Tibial artery (tissue), 4 donors: ENCODE data around the gene TMEM52B.
"Not testable (repeated sequence)": the region's sequence is repeated elsewhere in the genome, so short reads cannot be mapped to it uniquely, and the experiment has no call there.

Source experiments
- DNase-seq, 2 donors: peaks; one replicate each; pipeline ENCODE4 v3.0.0-alpha.2; 2019
- H3K27ac ChIP-seq, 2 donors: fragments of 200-600 bp; sonication (generic) in 1 of 2; 1 replicate in 1 of 2; 2 replicates in 1 of 2; pipeline ENCODE4 v1.5.1; 2018 to 2019; ENCODE audit warnings: mild to moderate bottlenecking in 1 of 2
- H3K27me3 ChIP-seq, 2 donors: fragments of 200-600 bp; sonication (generic) in 1 of 2; one replicate each; pipeline versions ENCODE4 v1.5.1 to v1.6.0; 2016 to 2019
- H3K36me3 ChIP-seq, 3 donors: fragments of 200-600 bp; sonication (generic) in 2 of 3; one replicate each; pipeline ENCODE4 v1.5.1; 2016 to 2019; ENCODE audit warnings: mild to moderate bottlenecking in 2 of 3
- H3K4me1 ChIP-seq, 4 donors: fragments of 200-600 bp; sonication (generic) in 2 of 4; 1 replicate in 3 of 4; 2 replicates in 1 of 4; pipeline ENCODE4 v1.5.1; 2016 to 2019
- H3K4me3 ChIP-seq, 2 donors: fragments of 200-600 bp; sonication (generic) in 1 of 2; 1 replicate in 1 of 2; 2 replicates in 1 of 2; pipeline ENCODE4 v1.5.1; 2018 to 2019; ENCODE audit warnings: mild to moderate bottlenecking in 2 of 2
- H3K9me3 ChIP-seq, 3 donors: fragments of 200-600 bp; sonication (generic) in 1 of 3; one replicate each; pipeline ENCODE4 v1.5.1; 2016 to 2019
- intact Hi-C: fragments of 100-400 bp; cut with DNase I; formaldehyde crosslinking; loops from one replicate; pipeline ENCODE4 v1.15.0; 2023; ENCODE audit warnings: low total_unique reads
- TF ChIP-seq, protein P1 (sequence below), 2 experiments: fragments of 200-600 bp in 1 of 2; fragments of 450-650 bp in 1 of 2; IDR thresholded peaks; one replicate each; pipeline ENCODE4 v1.5.1; 2017 to 2019; ENCODE audit warnings: antibody characterized with exemption in 2 of 2, mild to moderate bottlenecking in 1 of 2, moderate library complexity in 1 of 2

TMEM52B gene

DNA sequence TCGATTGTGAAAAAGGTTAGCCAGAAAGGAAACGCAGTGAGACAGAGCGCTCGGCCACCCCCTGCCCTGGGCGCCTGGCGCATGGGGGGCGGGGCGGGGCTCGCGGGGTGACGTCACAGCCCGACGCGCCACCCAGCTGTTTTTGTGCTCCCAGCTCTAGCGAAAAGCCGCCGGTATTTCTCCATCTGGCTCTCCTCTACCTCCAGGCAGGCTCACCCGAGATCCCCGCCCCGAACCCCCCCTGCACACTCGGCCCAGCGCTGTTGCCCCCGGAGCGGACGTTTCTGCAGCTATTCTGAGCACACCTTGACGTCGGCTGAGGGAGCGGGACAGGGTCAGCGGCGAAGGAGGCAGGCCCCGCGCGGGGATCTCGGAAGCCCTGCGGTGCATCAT, 33.9 kb downstream of the TMEM52B start, which contains the start of gene GABARAPL1:
Gene GABARAPL1 (plus strand): TSS at position 139 of the 393 bp plus-strand sequence. CDS start 253 bp downstream, at position 392.
- H3K27ac ChIP-seq = peak within 1 kb of the TSS; percentile 100
- TF ChIP-seq, protein P1, sequence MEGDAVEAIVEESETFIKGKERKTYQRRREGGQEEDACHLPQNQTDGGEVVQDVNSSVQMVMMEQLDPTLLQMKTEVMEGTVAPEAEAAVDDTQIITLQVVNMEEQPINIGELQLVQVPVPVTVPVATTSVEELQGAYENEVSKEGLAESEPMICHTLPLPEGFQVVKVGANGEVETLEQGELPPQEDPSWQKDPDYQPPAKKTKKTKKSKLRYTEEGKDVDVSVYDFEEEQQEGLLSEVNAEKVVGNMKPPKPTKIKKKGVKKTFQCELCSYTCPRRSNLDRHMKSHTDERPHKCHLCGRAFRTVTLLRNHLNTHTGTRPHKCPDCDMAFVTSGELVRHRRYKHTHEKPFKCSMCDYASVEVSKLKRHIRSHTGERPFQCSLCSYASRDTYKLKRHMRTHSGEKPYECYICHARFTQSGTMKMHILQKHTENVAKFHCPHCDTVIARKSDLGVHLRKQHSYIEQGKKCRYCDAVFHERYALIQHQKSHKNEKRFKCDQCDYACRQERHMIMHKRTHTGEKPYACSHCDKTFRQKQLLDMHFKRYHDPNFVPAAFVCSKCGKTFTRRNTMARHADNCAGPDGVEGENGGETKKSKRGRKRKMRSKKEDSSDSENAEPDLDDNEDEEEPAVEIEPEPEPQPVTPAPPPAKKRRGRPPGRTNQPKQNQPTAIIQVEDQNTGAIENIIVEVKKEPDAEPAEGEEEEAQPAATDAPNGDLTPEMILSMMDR (IDR thresholded peaks at IDR 0.05) = no peak
- peak within 1 kb of the TSS; percentile 93 for H3K4me3 ChIP-seq
- H3K9me3 ChIP-seq = no peaks in the 10 kb centered on the region
- no peaks in the 10 kb centered on the region for H3K27me3 ChIP-seq
- DNase-seq = peak; percentile 87 to 94
- peaks cover 0 to 36% (median 12%) of the 10 kb centered on the region in 4 donors for H3K4me1 ChIP-seq
- intact Hi-C loops = loop anchor here (5.0 to 10.0 kb wide), 3 partner anchors 152 to 1518 kb away; partner anchors contain the start of genes RIMKLB and YBX3
- H3K36me3 ChIP-seq = peaks cover 0 to 2% (median under 1%) of the 10 kb centered on the region in 3 donors

DNA sequence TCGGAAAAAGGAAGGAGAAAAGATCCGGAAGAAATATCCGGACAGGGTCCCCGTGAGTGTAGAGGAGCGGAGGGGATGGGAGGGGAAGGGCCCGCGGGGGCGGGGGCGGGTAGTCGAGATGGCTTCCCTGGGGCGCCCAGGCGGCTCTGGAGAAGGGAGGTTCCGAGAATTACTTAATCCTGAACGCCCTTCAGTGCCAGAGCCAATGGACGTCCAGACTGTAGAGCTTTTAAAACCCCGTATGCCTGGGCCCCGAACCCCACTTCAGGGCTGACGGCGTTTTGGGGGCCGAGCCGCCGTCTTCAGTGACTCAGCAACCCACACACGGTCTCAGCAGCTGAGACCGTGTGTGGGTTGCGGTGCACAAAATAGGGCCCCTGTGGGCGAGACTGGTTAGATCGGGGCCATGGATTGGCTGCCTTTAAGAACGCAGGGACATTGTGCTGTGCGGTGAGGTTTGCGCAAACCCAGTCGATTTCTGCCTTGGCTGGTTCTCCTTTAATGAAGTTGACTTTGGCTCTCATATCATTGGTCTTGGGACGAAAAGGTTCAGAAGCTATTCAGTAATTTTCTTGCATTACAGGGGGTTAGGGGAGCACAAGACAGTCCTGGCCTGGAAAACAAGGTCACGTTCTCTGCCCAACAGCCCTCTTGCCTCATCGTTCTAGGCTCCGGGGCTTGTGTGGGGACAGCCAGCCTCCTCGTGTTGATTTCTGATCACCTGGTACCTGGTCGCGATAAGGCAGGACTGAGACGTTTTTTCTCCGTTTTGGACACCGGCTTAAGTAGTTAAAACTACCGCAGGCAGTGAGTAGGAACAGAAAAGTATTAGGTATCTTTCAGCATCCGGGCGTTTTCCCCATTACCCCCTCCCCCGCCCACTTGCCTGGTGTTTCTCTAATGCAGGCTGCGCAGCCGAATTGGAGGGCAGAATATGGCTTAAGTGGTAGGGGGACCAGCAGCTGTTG, 34.6 kb downstream of the TMEM52B start:
- TF ChIP-seq, protein P1 (IDR thresholded peaks at IDR 0.05) = no peak
- DNase-seq = peak; percentile 88 to 94
- Histone ChIP-seq H3K9me3 (no peaks in the 10 kb centered on the region), H3K27me3 (no peaks in the 10 kb centered on the region), H3K4me1 (peaks cover 0 to 43% (median 15%) of the 10 kb centered on the region in 4 donors), H3K27ac (peak overlapping the region; percentile 100), H3K36me3 (peaks cover 6 to 9% (median 8%) of the 10 kb centered on the region in 3 donors), H3K4me3 (peak overlapping the region; percentile 93)
- intact Hi-C loops = loop anchor here (5.0 to 10.0 kb wide), 3 partner anchors 151 to 1519 kb away; partner anchors contain the start of genes RIMKLB and YBX3

DNA sequence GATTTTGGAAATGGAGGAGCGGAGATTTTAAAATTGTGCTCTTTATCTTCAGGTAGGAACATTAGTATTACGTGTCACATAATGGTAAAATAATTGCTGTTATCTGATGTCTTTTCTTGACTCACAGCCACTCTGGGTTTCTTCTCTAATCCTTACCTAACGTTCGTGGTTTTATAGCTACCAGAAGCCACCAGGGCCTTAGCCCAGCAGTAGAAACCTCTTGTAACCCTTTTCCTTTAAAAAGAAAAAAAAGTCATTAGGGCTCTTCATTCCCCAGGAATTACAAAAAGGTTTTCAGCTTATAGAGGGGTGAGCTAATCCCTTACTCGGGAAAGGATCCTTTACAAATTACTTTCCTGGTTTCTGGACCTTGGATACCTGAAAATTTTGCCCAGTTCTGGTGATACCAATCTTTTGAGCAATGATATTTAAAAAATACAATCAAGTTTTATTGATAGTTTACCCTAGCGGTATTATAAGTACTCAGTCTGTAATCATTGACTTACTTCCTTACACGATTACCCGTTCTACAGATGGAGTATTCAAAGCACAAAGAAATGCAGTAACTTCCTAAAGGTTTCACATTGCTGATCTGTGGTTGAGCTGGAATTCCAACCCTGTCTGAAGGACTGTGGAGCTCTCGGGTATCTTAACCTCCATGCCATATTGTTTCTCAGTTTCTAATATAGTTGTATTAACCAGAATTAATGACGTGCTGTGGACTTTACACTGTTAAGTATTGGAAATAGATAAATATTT, 35.5 kb downstream of the TMEM52B start:
- peak overlapping the region; percentile 100 for H3K27ac ChIP-seq
- H3K36me3 ChIP-seq = peaks cover 15 to 17% (median 15%) of the 10 kb centered on the region in 3 donors
- intact Hi-C loops = loop anchor here (5.0 to 10.0 kb wide), 3 partner anchors 150 to 1520 kb away; partner anchors contain the start of genes RIMKLB and YBX3
- H3K27me3 ChIP-seq = no peaks in the 10 kb centered on the region
- TF ChIP-seq, protein P1 (IDR thresholded peaks at IDR 0.05) = no peak
- peaks cover 0 to 46% (median 15%) of the 10 kb centered on the region in 4 donors for H3K4me1 ChIP-seq
- peak overlapping the region; percentile 93 for H3K4me3 ChIP-seq
- no peak for DNase-seq
- H3K9me3 ChIP-seq = no peaks in the 10 kb centered on the region

DNA sequence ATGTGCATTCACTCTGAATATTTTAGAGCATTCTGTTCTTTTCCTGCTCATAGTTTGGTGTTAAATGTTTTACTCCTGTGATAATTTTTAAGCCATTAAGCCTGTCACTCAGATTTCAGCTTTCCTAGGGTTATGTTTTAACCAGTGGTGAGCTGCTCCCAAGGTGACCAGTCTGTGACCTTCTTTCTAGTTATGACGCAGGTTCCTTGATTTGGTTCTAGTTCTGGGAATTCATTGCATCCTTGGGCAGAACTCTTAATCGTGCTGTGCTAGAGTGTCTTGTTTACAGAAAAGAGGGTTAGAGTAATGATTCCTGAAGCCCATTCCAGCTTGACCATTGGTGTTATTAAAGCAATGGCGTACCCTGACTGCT, 36.0 kb downstream of the TMEM52B start:
- Histone ChIP-seq H3K9me3 (no peaks in the 10 kb centered on the region), H3K36me3 (peaks cover 21 to 23% (median 21%) of the 10 kb centered on the region in 3 donors), H3K27ac (peak overlapping the region; percentile 100), H3K4me3 (peak overlapping the region; percentile 93), H3K4me1 (peaks cover 0 to 49% (median 15%) of the 10 kb centered on the region in 4 donors), H3K27me3 (no peaks in the 10 kb centered on the region)
- TF ChIP-seq, protein P1 (IDR thresholded peaks at IDR 0.05) = no peak
- intact Hi-C loops = loop anchor here (5.0 to 10.0 kb wide), 3 partner anchors 150 to 1520 kb away; partner anchors contain the start of genes RIMKLB and YBX3
- no peak for DNase-seq

DNA sequence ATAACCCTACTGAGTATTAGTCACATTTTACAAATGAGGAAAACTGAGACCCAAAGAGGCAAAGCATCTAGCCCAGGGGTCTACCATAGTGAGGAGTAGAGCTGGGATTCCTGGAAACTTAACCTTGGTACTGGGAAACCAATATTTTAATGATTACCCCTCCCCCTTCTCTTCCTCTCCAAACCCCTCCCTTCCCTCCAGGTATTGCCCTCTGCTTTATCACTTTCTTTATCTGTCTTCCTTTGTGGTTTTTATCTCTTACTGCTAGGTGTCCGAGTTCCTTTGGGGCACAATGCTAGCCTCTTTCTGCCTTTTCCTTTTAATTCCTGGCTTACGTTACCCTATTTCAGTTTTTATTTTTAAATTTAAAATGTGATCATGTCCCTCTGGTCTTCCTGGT, 36.6 kb downstream of the TMEM52B start:
- Histone ChIP-seq H3K27ac (peak overlapping the region; percentile 100), H3K4me3 (peak overlapping the region; percentile 93), H3K27me3 (no peaks in the 10 kb centered on the region), H3K9me3 (no peaks in the 10 kb centered on the region), H3K4me1 (peaks cover 0 to 55% (median 18%) of the 10 kb centered on the region in 4 donors), H3K36me3 (peaks cover 26 to 27% (median 26%) of the 10 kb centered on the region in 3 donors)
- TF ChIP-seq, protein P1 (IDR thresholded peaks at IDR 0.05) = no peak
- intact Hi-C loops = loop anchor here (10.0 kb wide), 2 partner anchors 149 to 1521 kb away; partner anchors contain the start of gene RIMKLB
- DNase-seq = no peak

DNA sequence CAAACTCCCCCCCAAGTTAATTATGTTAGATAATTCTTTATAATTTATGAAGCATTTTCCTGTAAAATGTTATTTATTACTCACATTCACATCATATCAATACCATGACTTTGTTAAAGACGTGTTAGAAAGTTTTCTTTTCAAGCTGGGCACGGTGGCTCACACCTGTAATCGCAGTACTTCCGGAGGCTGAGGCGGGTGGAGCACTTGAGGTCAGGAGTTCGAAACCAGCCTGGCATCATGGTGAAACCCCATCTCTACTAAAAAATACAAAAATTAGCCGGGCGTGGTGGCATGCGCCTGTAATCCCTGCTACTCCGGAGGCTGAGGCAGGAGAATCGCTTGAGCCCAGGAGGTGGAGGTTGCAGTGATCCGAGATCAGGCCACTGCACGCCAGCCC, 37.1 kb downstream of the TMEM52B start:
- Histone ChIP-seq H3K4me3 (peak overlapping the region in 1 of 2 donors; percentile 93), H3K27ac (peak overlapping the region in 1 of 2 donors; percentile 100), H3K4me1 (peaks cover 0 to 59% (median 21%) of the 10 kb centered on the region in 4 donors), H3K36me3 (peaks cover 31 to 33% (median 31%) of the 10 kb centered on the region in 3 donors)
- intact Hi-C loops = loop anchor here (10.0 kb wide), 2 partner anchors 149 to 1521 kb away; partner anchors contain the start of gene RIMKLB
- H3K9me3 ChIP-seq, DNase-seq, H3K27me3 ChIP-seq: not testable (repeated sequence)
